K562 (cell line): ENCODE results near the gene TNFRSF11A. TPM values are rescaled to one million over a fixed set of nuclear protein-coding genes. Genes with fewer than 3 reads are reported as not detected.

Experiments used
- ATAC-seq: fragments of 200-7000 bp; cut with Tn5 transposase; 3 replicates; pipeline ENCODE4 v1.9.1; 2020; ENCODE audit warnings: moderate library complexity
- BruUV-seq: library from RNA; stranded (reverse); fragments of 400-500 nt; replicated peaks from 2 replicates; lab custom pipeline; 2021; lab: Mats Ljungman, UMichigan
- CTCF ChIA-PET: fragments of 300-600 bp; formaldehyde crosslinking; extraction: SDS; loops from one replicate; lab custom pipeline; 2021; ENCODE audit warnings: low intra/inter-chr PET ratio; lab: Yijun Ruan, JAX
- POLR2A ChIA-PET: fragments of 300-600, 350-650 bp; sonication (Branson Sonifier 250); formaldehyde crosslinking; extraction: SDS; loops from one replicate; lab custom pipeline; 2021; ENCODE audit warnings: antibody characterized with exemption, inconsistent platforms; lab: Yijun Ruan, JAX
- DNase-seq, 4 experiments: peaks; one replicate each; pipeline versions ENCODE4 v3.0.0 to v3.0.0-alpha.2; 2011 to 2018; ENCODE audit warnings: low spot score in 3 of 4, mixed read lengths in 3 of 4; ENCODE audit errors: extremely low read depth in 1 of 4
- FAIRE-seq: peaks from 2 replicates; lab custom pipeline; 2011; peaks lifted over from hg19 to GRCh38; lab: Jason Lieb, UNC
- H2AFZ ChIP-seq: 2 replicates; pipeline ENCODE4 v1.6.0; 2011; ENCODE audit warnings: low read depth, low read length, control low read depth, inconsistent platforms
- H3K27ac ChIP-seq: fragments of 200-600 bp; 3 replicates; pipeline ENCODE4 v1.8.0; 2011; ENCODE audit warnings: low read depth, mild to moderate bottlenecking, control low read depth, inconsistent platforms, low read length, moderate library complexity, mixed read lengths; ENCODE audit errors: extremely low read depth
- H3K27me3 ChIP-seq, 2 experiments: fragments of 300-600 bp in 1 of 2; 2 replicates in 1 of 2; 3 replicates in 1 of 2; pipeline versions ENCODE4 v1.6.0 to v1.8.0; 2011; ENCODE audit warnings: inconsistent platforms in 2 of 2, low read length in 2 of 2, mild to moderate bottlenecking in 1 of 2, mixed read lengths in 1 of 2, moderate library complexity in 1 of 2; ENCODE audit not compliant: control insufficient read depth in 2 of 2, insufficient read depth in 2 of 2
- H3K36me3 ChIP-seq: fragments of 300-600 bp; 3 replicates; pipeline ENCODE4 v1.8.0; 2011; ENCODE audit warnings: mild to moderate bottlenecking, low read length, inconsistent platforms; ENCODE audit not compliant: control insufficient read depth, insufficient read depth
- H3K4me1 ChIP-seq, 2 experiments: fragments of 200-600 bp in 1 of 2; replicated peaks in 1 of 2; 2 replicates in 1 of 2; 3 replicates in 1 of 2; pipeline versions ENCODE4 v1.5.1 to v1.8.0; 2011; ENCODE audit warnings: inconsistent platforms in 2 of 2, low read length in 2 of 2, mild to moderate bottlenecking in 1 of 2, mixed read lengths in 1 of 2, moderate library complexity in 1 of 2; ENCODE audit not compliant: control insufficient read depth in 2 of 2, insufficient read depth in 2 of 2
- H3K4me2 ChIP-seq: 2 replicates; pipeline ENCODE4 v1.6.1; 2011; ENCODE audit warnings: low read length, control low read depth, inconsistent platforms, mixed read lengths; ENCODE audit not compliant: insufficient read depth
- H3K4me3 ChIP-seq: fragments of 200-600 bp; sonication (generic), shearing (Covaris generic); 2 replicates; pipeline ENCODE4 v1.5.1; 2016; ENCODE audit warnings: control low read depth, inconsistent platforms
- H3K79me2 ChIP-seq: fragments of 200-600 bp; 3 replicates; pipeline ENCODE4 v1.8.0; 2011; ENCODE audit warnings: low read length, inconsistent platforms; ENCODE audit not compliant: control insufficient read depth, insufficient read depth
- H3K9ac ChIP-seq, 2 experiments: 2 replicates each; pipeline versions ENCODE4 v1.6.0 to v1.6.1; 2011; ENCODE audit warnings: low read depth in 2 of 2, low read length in 2 of 2, control low read depth in 1 of 2, inconsistent platforms in 1 of 2, mild to moderate bottlenecking in 1 of 2, mixed read lengths in 1 of 2; ENCODE audit not compliant: insufficient read depth in 1 of 2
- H3K9me1 ChIP-seq: one replicate; pipeline ENCODE4 v1.6.0; 2011; ENCODE audit warnings: inconsistent platforms, mild to moderate bottlenecking, low read length, moderate library complexity; ENCODE audit not compliant: control insufficient read depth, insufficient read depth
- H3K9me3 ChIP-seq: replicated peaks from 2 replicates; pipeline ENCODE4 v1.5.1; 2011; ENCODE audit warnings: low read depth, low read length, inconsistent platforms; ENCODE audit not compliant: control insufficient read depth, insufficient read depth
- H4K20me1 ChIP-seq: replicated peaks from 2 replicates; pipeline ENCODE4 v1.6.1; 2011; ENCODE audit warnings: low read length, inconsistent platforms, mixed read lengths; ENCODE audit not compliant: control insufficient read depth, insufficient read depth
- IRF2 ChIP-seq: sonication (generic); formaldehyde crosslinking; IDR thresholded peaks from 2 replicates; pipeline ENCODE4 v1.8.1; 2022; ENCODE audit warnings: mild to moderate bottlenecking, missing genetic modification reagents
- KAT8 ChIP-seq: fragments of 450-650 bp; IDR thresholded peaks from 2 replicates; pipeline ENCODE4 v1.6.1; 2016; ENCODE audit warnings: low read depth, mild to moderate bottlenecking
- PHB2 ChIP-seq: fragments of 450-650 bp; IDR thresholded peaks from 2 replicates; pipeline ENCODE4 v1.6.1; 2017; ENCODE audit warnings: low read depth
- SPI1 ChIP-seq: IDR thresholded peaks from 2 replicates; pipeline ENCODE4 v1.6.1; 2011; ENCODE audit warnings: low read depth, low read length, control low read depth, borderline replicate concordance
- WGBS: fragments of 100-300 bp; shearing (Covaris generic); methylation state at CpG from one replicate; pipeline ENCODE4 v1.1.6; 2016; ENCODE audit warnings: low coverage, mixed read lengths; ENCODE audit not compliant: insufficient coverage; ENCODE audit errors: missing lambda C conversion rate; 5-methylcytosine and 5-hydroxymethylcytosine counted together
- in situ Hi-C: fragments of 300-500 bp; cut with MboI; formaldehyde crosslinking; loops from 4 replicates; pipeline ENCODE4 v1.15.0; 2018; ENCODE audit warnings: inconsistent platforms, mixed read lengths
- intact Hi-C: fragments of 100-400 bp; cut with micrococcal nuclease; formaldehyde crosslinking; loops from 2 replicates; pipeline ENCODE4 v1.14.2; 2022
- polyA plus RNA-seq, 8 experiments: library from polyadenylated mRNA; depleted of rRNA in 4 of 8; stranded (reverse) in 5 of 8; unstranded in 3 of 8; fragments of >200 nt; fragmentation: Nextera tagmentation in 2 of 8; fragmentation: Illumina TruSeq in 1 of 8; extraction: Ambion mirVana in 2 of 8; extraction: Trizol in 1 of 8; gene quantifications; 2 replicates each; pipeline versions ENCODE4 v1.2.1 to v1.2.3, GENCODE V29; 2011 to 2014; ENCODE audit warnings: inconsistent platforms in 1 of 8, missing spikeins in 1 of 8
- total RNA-seq, 7 experiments: library from RNA; depleted of rRNA in 6 of 7; stranded (reverse); fragments of >200 nt in 6 of 7; fragmentation: Illumina TruSeq in 2 of 7; extraction: Trizol in 2 of 7; gene quantifications; 2 replicates each; pipeline versions ENCODE4 v1.2.1 to v1.2.3, GENCODE V29; 2011 to 2021; ENCODE audit warnings: low replicate concordance in 1 of 7
- TF ChIP-seq, protein P1 (sequence below): fragments of 450-650 bp; conservative IDR thresholded peaks from 2 replicates; pipeline ENCODE4 v1.6.1; 2016; ENCODE audit warnings: missing genetic modification characterization, low read depth, mild to moderate bottlenecking, control low read depth, missing compliant biosample characterization
- TF ChIP-seq, protein P2 (sequence below), 2 experiments: fragments of 450-650 bp in 1 of 2; sonication (generic) in 1 of 2; formaldehyde crosslinking in 1 of 2; IDR thresholded peaks in 1 of 2; conservative IDR thresholded peaks in 1 of 2; 2 replicates each; pipeline versions ENCODE4 v1.6.1 to v1.8.1; 2016 to 2023; ENCODE audit warnings: mild to moderate bottlenecking in 2 of 2, moderate library complexity in 2 of 2, inconsistent platforms in 1 of 2, missing genetic modification reagents in 1 of 2

TNFRSF11A gene
- total and polyA plus RNA-seq, 9 of the 15 experiments (the other 6 are each of a cell fraction or from before 2014, with no cell fraction given) = 0.03 to 0.06 (median 0.04) TPM; not detected in 6

DNA sequence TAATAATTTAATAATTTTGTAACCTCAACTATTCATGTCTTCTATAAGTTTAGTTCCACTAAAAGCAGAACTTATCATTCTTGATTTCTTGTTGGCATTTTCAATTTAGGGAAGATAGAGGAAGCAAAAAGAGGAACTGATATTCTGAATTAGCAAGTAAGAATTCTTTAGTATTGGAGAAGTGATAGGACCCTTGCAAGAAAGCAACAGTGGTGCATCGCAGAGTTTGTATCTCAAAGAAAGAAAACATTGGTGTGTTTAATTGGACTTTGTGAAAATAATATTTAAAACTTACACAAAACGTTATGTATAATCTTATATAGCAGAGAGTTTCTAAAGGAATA is 36.5 kb upstream of the TNFRSF11A start:
- no peak overlapping the region for H3K27ac ChIP-seq
- ChIA-PET POLR2A (no interaction called here), CTCF (no interaction called here)
- H2AFZ ChIP-seq = no peak overlapping the region
- H3K36me3 ChIP-seq = peaks cover 5% of the 10 kb centered on the region; the same call in 1 of the 3 replicates
- 52% methylated on average over 2 of the region's 2 CpGs for WGBS
- intact Hi-C loops (no loop called here), in situ Hi-C loops (no loop called here)
- no peak for ATAC-seq
- H3K9me1 ChIP-seq = peaks cover 1% of the 10 kb centered on the region
- no peaks in the 10 kb centered on the region for H3K4me1 ChIP-seq
- no peak overlapping the region for H3K9ac ChIP-seq
- H3K4me3 ChIP-seq = no peak overlapping the region
- H3K4me2 ChIP-seq = no peak overlapping the region
- H4K20me1 ChIP-seq = no peaks in the 10 kb centered on the region
- no TSS peak for BruUV-seq
- no peak for DNase-seq
- H3K79me2 ChIP-seq = no peaks in the 10 kb centered on the region
- no peaks in the 10 kb centered on the region for H3K9me3 ChIP-seq
- TF ChIP-seq SPI1 (peak; percentile 52; the same call in 1 of the 2 replicates), KAT8 (no peak)
- no peak for FAIRE-seq
- H3K27me3 ChIP-seq = no peaks in the 10 kb centered on the region

DNA sequence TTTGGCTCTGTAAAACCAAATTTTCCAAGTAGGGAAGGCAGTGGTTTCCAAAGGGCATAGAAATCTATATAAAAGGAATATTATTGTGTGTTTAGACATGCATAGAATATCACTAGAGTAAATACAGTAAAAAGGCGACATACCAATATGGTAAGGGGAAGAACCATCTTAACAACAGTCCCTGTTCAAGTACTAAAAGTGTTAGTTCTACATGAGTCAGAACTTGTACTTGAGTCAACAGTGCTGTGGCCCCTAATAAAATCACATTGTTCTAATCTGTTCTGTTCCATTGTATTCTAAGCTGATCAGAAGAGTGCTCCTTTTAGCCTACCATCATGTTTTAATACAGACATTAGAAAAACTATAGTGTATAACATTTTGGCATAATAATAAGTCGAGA is 36.1 kb upstream of the TNFRSF11A start:
- no peaks in the 10 kb centered on the region for H3K9me3 ChIP-seq
- H3K9ac ChIP-seq = no peak overlapping the region
- WGBS = 94% methylated on average over 2 of the region's 2 CpGs
- BruUV-seq = no TSS peak
- no peaks in the 10 kb centered on the region for H4K20me1 ChIP-seq
- ChIA-PET POLR2A (no interaction called here), CTCF (no interaction called here)
- H2AFZ ChIP-seq = no peak overlapping the region
- FAIRE-seq (no peak), DNase-seq (no peak), ATAC-seq (no peak)
- TF ChIP-seq PHB2 = no peak
- TF ChIP-seq, protein P1, sequence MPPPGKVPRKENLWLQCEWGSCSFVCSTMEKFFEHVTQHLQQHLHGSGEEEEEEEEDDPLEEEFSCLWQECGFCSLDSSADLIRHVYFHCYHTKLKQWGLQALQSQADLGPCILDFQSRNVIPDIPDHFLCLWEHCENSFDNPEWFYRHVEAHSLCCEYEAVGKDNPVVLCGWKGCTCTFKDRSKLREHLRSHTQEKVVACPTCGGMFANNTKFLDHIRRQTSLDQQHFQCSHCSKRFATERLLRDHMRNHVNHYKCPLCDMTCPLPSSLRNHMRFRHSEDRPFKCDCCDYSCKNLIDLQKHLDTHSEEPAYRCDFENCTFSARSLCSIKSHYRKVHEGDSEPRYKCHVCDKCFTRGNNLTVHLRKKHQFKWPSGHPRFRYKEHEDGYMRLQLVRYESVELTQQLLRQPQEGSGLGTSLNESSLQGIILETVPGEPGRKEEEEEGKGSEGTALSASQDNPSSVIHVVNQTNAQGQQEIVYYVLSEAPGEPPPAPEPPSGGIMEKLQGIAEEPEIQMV (tag) = no peak
- no peak for TF ChIP-seq IRF2 (CRISPR knock-in tag)
- TF ChIP-seq, protein P2, sequence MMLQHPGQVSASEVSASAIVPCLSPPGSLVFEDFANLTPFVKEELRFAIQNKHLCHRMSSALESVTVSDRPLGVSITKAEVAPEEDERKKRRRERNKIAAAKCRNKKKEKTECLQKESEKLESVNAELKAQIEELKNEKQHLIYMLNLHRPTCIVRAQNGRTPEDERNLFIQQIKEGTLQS (IDR thresholded peaks at IDR 0.05) = no peak
- TF ChIP-seq, protein P2 (CRISPR knock-in tag; conservative IDR thresholded peaks at IDR 0.05) = no peak
- no peaks in the 10 kb centered on the region for H3K79me2 ChIP-seq
- in situ Hi-C loops (no loop called here), intact Hi-C loops (no loop called here)
- no peak overlapping the region for H3K4me2 ChIP-seq
- H3K4me3 ChIP-seq = no peak overlapping the region
- no peak overlapping the region for H3K27ac ChIP-seq
- H3K36me3 ChIP-seq = peaks cover 5% of the 10 kb centered on the region; the same call in 1 of the 3 replicates
- H3K4me1 ChIP-seq = no peaks in the 10 kb centered on the region
- H3K9me1 ChIP-seq = no peaks in the 10 kb centered on the region
- no peaks in the 10 kb centered on the region for H3K27me3 ChIP-seq
